H1 (cell line): ENCODE measurements around the gene HADHA. TPM values are rescaled to one million over a fixed set of nuclear protein-coding genes. Genes with fewer than 3 reads are reported as not detected.

Experiments used
- SAP30 ChIP-seq: fragments of 300-600 bp; sonication (generic); IDR thresholded peaks from 2 replicates; pipeline ENCODE4 v1.7.1; 2012; ENCODE audit warnings: low read length, moderate library complexity, mild to moderate bottlenecking, inconsistent platforms; ENCODE audit not compliant: insufficient read depth, insufficient replicate concordance
- polyA plus RNA-seq, 7 experiments: library from polyadenylated mRNA; depleted of rRNA in 3 of 7; stranded (reverse) in 5 of 7; unstranded in 2 of 7; fragments of >200 nt in 5 of 7; fragments of 200-250 nt in 2 of 7; gene quantifications; 1 replicate in 5 of 7; 2 replicates in 1 of 7; 4 replicates in 1 of 7; pipeline versions ENCODE4 v1.2.1 to v1.2.3, GENCODE V29; 2011 to 2013; ENCODE audit warnings: missing spikeins in 2 of 7, mixed read lengths in 2 of 7
- total RNA-seq: library from RNA; stranded (reverse); fragmentation: NEBNext Ultra II Directional; extraction: Animal tissue kit (Norgen Biotek cat#: 25700); gene quantifications from 2 replicates; pipeline ENCODE4 v1.2.1, GENCODE V29; 2021

Gene HADHA
- total and polyA plus RNA-seq, 2 of the 8 experiments (the other 6 are each of a cell fraction or from before 2014, with no cell fraction given): 64.6 to 131 TPM

DNA sequence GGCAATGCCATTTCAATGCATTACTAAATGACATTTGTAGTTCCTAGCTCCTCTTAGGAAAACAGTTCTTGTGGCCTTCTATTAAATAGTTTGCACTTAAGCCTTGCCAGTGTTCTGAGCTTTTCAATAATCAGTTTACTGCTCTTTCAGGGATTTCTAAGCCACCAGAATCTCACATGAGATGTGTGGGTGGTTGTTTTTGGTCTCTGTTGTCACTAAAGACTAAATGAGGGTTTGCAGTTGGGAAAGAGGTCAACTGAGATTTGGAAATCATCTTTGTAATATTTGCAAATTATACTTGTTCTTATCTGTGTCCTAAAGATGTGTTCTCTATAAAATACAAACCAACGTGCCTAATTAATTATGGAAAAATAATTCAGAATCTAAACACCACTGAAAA lies 45.6 kb upstream of the HADHA start (continued):
- no peak for TF ChIP-seq SAP30
- TF ChIP-seq, all 59 proteins: peak for 0
